ENCODE measurements around the gene DPH7.
"Not testable (repeated sequence)": the region's sequence is repeated elsewhere in the genome, so short reads cannot be mapped to it uniquely, and the experiment has no call there.

DPH7 gene

GRCh38 chr9:137545123-137545522 lies 33.6 kb downstream of the DPH7 start:
- no peak for TF ChIP-seq JUND (IDR thresholded peaks at IDR 0.05; ENCODE audit: low read depth)
- no peak for DNase-seq (ENCODE audit: low read depth in 1 of 2, low spot score in 1 of 2)
- in situ Hi-C loops (cut with HindIII; ENCODE audit: low pct_unique_long_range_greater_than_20kb, low sequenced_read_pairs), result no loop called here

- TF ChIP-seq JUND (IDR thresholded peaks at IDR 0.05; ENCODE audit: low read depth), result no peak
- in situ Hi-C loops (cut with HindIII; ENCODE audit: low pct_unique_long_range_greater_than_20kb, low sequenced_read_pairs), result no loop called here
- no peak for DNase-seq (ENCODE audit: low read depth in 1 of 2, low spot score in 1 of 2)
These were observed 34.5 kb downstream of the DPH7 start for GRCh38 chr9:137544176-137544760.

GRCh38 chr9:137543237-137543963 lies 35.3 kb downstream of the DPH7 start:
- no peak for DNase-seq (ENCODE audit: low read depth in 1 of 2, low spot score in 1 of 2)
- in situ Hi-C loops (cut with HindIII; ENCODE audit: low pct_unique_long_range_greater_than_20kb, low sequenced_read_pairs), result no loop called here
- TF ChIP-seq JUND (IDR thresholded peaks at IDR 0.05; ENCODE audit: low read depth), result no peak

- no peak for DNase-seq (ENCODE audit: low read depth in 1 of 2, low spot score in 1 of 2)
- TF ChIP-seq JUND (IDR thresholded peaks at IDR 0.05; ENCODE audit: low read depth), result no peak
- in situ Hi-C loops (cut with HindIII; ENCODE audit: low pct_unique_long_range_greater_than_20kb, low sequenced_read_pairs), result no loop called here
These were observed 36.2 kb downstream of the DPH7 start for GRCh38 chr9:137542486-137542885.

- in situ Hi-C loops (cut with HindIII; ENCODE audit: low pct_unique_long_range_greater_than_20kb, low sequenced_read_pairs), result no loop called here
- TF ChIP-seq JUND (IDR thresholded peaks at IDR 0.05; ENCODE audit: low read depth), result no peak
- no peak for DNase-seq (ENCODE audit: low read depth in 1 of 2, low spot score in 1 of 2)
These were observed 38.2 kb downstream of the DPH7 start for GRCh38 chr9:137540536-137540935.

GRCh38 chr9:137538058-137538457 lies 40.7 kb downstream of the DPH7 start:
- in situ Hi-C loops (cut with HindIII; ENCODE audit: low pct_unique_long_range_greater_than_20kb, low sequenced_read_pairs), result no loop called here
- no peak for TF ChIP-seq JUND (IDR thresholded peaks at IDR 0.05; ENCODE audit: low read depth)
- DNase-seq (ENCODE audit: low read depth in 1 of 2, low spot score in 1 of 2), result no peak

- DNase-seq (ENCODE audit: low read depth in 1 of 2, low spot score in 1 of 2), result not testable (repeated sequence)
These were observed 42.1 kb downstream of the DPH7 start for GRCh38 chr9:137536594-137537131.

GRCh38 chr9:137535120-137535428 lies 43.7 kb downstream of the DPH7 start:
- no peak for DNase-seq (ENCODE audit: low read depth in 1 of 2, low spot score in 1 of 2)
- TF ChIP-seq JUND (IDR thresholded peaks at IDR 0.05; ENCODE audit: low read depth), result no peak
- in situ Hi-C loops (cut with HindIII; ENCODE audit: low pct_unique_long_range_greater_than_20kb, low sequenced_read_pairs), result no loop called here

More at GRCh38 chr9:137536594-137537131, 42.1 kb downstream of the DPH7 start:
- in situ Hi-C loops (cut with HindIII; ENCODE audit: low pct_unique_long_range_greater_than_20kb, low sequenced_read_pairs), result not testable (repeated sequence)

- no peak for TF ChIP-seq JUND (IDR thresholded peaks at IDR 0.05; ENCODE audit: low read depth)
- in situ Hi-C loops (cut with HindIII; ENCODE audit: low pct_unique_long_range_greater_than_20kb, low sequenced_read_pairs), result no loop called here
- peak; percentile 87 to 89 for DNase-seq (ENCODE audit: low read depth in 1 of 2, low spot score in 1 of 2)
These were observed 44.2 kb downstream of the DPH7 start for GRCh38 chr9:137534256-137535119.

GRCh38 chr9:137532891-137533468 lies 45.7 kb downstream of the DPH7 start:
- in situ Hi-C loops (cut with HindIII; ENCODE audit: low pct_unique_long_range_greater_than_20kb, low sequenced_read_pairs); DNase-seq (ENCODE audit: low read depth in 1 of 2, low spot score in 1 of 2): not testable (repeated sequence)

- no peak for DNase-seq (ENCODE audit: low read depth in 1 of 2, low spot score in 1 of 2)
- TF ChIP-seq JUND (IDR thresholded peaks at IDR 0.05; ENCODE audit: low read depth), result no peak
- in situ Hi-C loops (cut with HindIII; ENCODE audit: low pct_unique_long_range_greater_than_20kb, low sequenced_read_pairs), result no loop called here
These were observed 47.5 kb downstream of the DPH7 start for GRCh38 chr9:137531099-137531765.

GRCh38 chr9:137530331-137530730 lies 48.4 kb downstream of the DPH7 start:
- TF ChIP-seq JUND (IDR thresholded peaks at IDR 0.05; ENCODE audit: low read depth), result no peak
- DNase-seq (ENCODE audit: low read depth in 1 of 2, low spot score in 1 of 2), result no peak
- in situ Hi-C loops (cut with HindIII; ENCODE audit: low pct_unique_long_range_greater_than_20kb, low sequenced_read_pairs), result no loop called here

All from T47D (cell line).